ENCODE data around the gene GOLGA6L7.
"Not testable (repeated sequence)": the region's sequence is repeated elsewhere in the genome, so short reads cannot be mapped to it uniquely, and the experiment has no call there.

Gene GOLGA6L7, protein sequence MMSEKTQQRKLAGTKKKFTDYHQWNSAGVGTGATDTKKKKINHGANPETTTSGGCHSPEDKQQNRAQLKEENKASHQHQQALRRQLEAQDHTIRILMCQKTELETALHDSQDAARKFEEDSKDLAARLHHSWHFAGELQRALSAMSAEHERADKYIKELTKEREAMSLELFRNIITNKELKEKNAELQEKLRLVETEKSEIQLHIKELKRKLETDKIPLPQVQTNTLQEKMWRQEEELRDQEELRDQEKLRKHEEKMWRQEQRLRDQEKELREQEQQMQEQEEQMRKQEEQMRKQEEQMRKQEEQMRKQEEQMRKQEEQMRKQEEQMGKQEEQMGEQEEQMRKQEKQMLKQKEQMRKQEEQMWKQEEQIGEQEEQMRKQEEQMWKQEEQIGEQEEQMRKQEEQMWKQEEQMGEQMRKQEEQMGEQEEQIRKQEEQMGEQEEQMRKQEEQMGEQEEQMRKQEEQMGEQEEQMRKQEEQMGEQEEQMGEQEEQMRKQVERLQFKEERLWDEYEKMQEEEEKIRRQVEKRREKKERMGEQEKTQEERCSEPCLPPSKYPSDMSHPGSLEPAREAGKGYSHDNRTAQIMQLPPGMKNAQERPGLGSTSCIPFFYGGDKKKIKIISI

DNA sequence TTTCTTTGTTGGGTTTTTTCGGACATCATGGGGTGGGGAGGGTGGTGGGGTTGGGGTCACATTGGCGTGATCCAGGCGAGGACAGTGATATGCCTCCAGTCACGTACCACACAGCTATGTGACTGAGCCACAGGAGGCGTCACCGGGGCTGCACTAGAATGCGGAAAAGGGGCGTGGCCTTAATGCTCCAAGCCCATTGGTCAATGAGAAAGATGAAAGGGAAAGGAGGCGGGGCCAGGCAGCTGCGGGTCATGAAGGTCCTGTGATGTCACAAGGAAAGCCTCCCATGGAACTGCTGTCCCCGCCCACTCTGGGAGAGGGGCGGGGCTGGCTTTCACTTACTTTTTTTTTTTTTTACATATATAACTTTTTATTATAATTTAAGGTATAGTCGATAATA is at the start of gene GOLGA6L7:
TSS of gene GOLGA6L7 (minus strand) at position 124 of the 400 bp plus-strand sequence. CDS start at position 29, 95 bp downstream.
- not testable (repeated sequence) for TF ChIP-seq GATA2, GATA3 (IDR thresholded peaks at IDR 0.05; ENCODE audit: low read depth, low read length)

DNA sequence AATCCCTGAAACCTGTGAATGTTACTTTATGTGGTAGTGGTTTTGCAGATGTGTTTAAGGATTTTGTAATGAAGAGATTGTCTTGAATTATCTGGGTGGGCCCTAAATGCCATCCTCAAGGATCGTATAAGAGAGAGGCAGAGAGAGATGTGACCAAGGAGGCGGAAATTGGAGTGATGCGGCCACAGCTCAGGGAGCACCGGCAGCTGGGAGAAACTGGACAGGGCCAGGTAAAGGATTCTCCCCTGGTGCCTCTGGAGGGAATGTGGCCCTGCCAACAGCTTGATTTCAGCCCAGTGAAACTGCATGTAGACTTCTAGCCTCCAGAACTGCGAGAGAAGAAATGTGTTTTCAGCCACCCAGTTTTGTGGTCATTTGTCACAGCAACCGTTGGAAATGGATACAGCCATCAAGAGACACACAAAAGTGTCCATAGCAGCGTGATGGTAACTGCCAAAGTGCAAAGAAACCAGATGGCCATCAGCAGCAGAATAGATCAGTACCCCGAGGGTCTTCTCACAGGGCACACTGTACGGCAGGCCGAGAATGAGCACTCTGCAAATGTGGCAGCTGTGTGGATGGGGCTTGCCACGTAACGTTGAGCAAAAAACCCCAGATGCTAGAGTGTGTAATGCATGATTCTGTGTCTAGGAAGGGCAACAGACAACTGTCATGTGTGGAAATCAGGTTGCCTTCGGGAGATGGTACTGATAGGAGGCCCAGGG is 49.6 kb upstream of the GOLGA6L7 start:
- TF ChIP-seq GATA3 (IDR thresholded peaks at IDR 0.05; ENCODE audit: low read depth, low read length) (no peak), GATA2 (IDR thresholded peaks at IDR 0.05; ENCODE audit: low read depth, low read length) (peak; percentile 73; the same call in 1 of the 2 replicates)

DNA sequence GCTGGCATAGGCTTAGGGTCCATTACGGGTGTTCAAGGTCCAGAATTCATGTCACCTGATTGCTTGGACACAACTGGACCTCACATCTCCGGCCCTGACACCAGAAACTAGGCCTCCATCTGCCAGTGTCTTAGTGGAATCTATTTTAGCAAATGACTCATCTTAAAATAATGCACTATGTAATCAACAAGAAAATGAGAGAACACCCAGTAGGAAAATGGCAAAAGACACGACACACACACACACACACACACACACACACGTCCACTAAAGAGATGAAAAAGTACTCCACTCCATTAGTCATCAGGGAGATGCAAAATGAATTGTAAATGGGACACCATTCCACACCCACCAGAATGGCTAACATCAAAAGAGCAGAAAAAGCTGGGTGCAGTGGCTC is 48.5 kb upstream of the GOLGA6L7 start:
- no peak for TF ChIP-seq GATA2 (IDR thresholded peaks at IDR 0.05; ENCODE audit: low read depth, low read length)
- no peak for TF ChIP-seq GATA3 (IDR thresholded peaks at IDR 0.05; ENCODE audit: low read depth, low read length)

DNA sequence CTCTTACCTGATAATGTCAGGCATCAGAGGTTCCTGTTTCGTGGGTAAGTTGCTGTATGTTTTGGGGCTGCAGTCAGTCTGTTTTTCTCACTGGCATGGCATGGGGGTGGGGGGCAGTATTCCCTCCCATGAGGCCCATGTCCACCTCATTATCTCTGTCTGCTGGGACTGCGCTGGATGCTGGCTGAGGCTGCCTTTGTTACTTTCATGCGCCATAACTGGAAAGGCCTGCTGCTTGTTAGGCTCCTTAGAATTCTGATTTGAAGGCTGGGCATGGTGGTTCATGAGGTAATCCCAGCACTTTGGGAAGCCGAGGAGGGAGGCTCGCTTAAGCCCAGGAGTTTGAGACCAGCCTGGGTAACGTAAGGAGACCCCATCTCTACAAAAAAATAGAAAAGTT is 47.1 kb upstream of the GOLGA6L7 start:
- TF ChIP-seq GATA2 (IDR thresholded peaks at IDR 0.05; ENCODE audit: low read depth, low read length): no peak
- no peak for TF ChIP-seq GATA3 (IDR thresholded peaks at IDR 0.05; ENCODE audit: low read depth, low read length)

GRCh38 chr15:28895146-28895545 is 46.7 kb upstream of the GOLGA6L7 start:
- TF ChIP-seq GATA2 (IDR thresholded peaks at IDR 0.05; ENCODE audit: low read depth, low read length) (no peak), GATA3 (IDR thresholded peaks at IDR 0.05; ENCODE audit: low read depth, low read length) (no peak)

GRCh38 chr15:28894631-28895030 is 46.2 kb upstream of the GOLGA6L7 start:
- no peak for TF ChIP-seq GATA3 (IDR thresholded peaks at IDR 0.05; ENCODE audit: low read depth, low read length)
- TF ChIP-seq GATA2 (IDR thresholded peaks at IDR 0.05; ENCODE audit: low read depth, low read length): no peak

DNA sequence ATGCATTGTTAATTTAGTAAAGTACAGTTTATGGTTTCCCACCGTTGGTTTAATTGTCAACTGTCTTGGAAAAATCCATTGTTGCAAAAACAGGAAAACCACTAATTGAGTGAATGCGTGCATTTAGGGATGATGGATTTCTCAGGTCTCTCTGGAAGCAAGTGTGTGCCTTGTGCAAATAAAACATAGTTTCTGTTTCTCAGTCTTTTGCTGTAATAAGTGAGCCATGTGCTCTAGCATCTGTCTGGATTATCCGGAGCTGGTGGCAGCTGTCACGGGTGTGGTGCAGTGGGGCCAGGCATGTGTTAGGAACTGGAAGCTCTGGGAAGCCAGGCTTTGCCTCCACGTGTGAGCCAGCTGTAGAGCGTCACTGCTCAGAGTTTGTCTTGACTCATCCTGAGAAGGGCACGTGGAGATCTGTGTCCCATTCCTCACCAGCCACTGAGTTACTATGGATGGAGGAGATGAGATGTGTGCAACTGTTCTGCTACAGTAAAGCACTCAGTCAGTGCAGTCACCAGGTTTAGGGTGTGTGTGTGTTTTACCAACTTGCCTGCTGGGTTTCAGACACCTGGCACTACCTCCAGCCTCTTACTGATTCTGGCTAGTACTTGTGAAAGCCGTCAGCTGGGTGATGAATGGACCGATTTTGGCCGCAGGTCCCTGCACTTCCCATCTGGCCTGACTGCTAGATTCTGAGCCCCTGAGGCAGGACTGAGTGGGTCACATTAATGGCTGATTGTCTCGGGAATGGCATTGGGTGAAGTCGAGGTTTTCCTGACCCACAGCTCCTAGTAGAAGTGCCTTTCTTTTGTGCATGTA is 44.6 kb upstream of the GOLGA6L7 start:
- TF ChIP-seq GATA2 (IDR thresholded peaks at IDR 0.05; ENCODE audit: low read depth, low read length): no peak
- no peak for TF ChIP-seq GATA3 (IDR thresholded peaks at IDR 0.05; ENCODE audit: low read depth, low read length)

- TF ChIP-seq GATA2 (IDR thresholded peaks at IDR 0.05; ENCODE audit: low read depth, low read length) (no peak), GATA3 (IDR thresholded peaks at IDR 0.05; ENCODE audit: low read depth, low read length) (no peak)
Observed at GRCh38 chr15:28891588-28891987, 43.1 kb upstream of the GOLGA6L7 start.

DNA sequence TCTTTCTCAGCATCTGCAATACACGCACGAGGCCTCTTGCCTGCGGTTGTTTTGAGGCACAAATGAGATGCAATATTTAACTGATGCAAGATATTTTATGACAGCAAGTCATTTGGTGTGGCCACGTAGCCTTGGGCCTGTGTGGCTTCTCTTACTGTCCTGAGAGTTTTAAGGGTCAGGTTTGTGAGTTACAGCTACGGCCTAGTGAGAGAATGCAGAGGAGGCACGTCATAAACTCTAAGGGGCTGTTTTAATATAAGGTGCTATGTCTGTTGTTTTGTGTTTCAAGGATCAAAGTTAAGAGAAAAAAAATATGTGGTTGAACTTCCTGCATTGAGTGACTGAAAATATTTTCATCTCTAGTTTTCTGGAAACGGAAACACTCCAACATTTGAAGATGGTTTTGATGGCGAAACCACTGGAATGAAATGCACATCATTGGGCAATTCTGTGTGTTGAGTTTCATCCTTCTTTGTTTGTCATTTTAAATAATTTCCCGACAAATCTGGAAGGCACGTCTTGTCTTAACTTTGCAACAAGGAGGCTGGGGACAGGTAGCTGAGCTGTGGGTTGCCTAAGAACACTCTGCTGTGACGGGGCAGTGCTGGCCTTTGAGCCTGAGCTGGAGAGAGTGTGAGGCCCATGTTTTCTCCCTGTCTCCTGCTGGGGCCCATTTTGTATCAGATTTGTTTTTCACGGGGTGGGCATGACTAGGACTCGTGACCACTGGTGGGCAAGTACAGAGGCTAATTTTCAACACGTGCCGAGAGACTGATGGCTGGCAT is 42.5 kb upstream of the GOLGA6L7 start:
- TF ChIP-seq GATA3 (IDR thresholded peaks at IDR 0.05; ENCODE audit: low read depth, low read length): no peak
- no peak for TF ChIP-seq GATA2 (IDR thresholded peaks at IDR 0.05; ENCODE audit: low read depth, low read length)

- TF ChIP-seq GATA2 (IDR thresholded peaks at IDR 0.05; ENCODE audit: low read depth, low read length): no peak
- TF ChIP-seq GATA3 (IDR thresholded peaks at IDR 0.05; ENCODE audit: low read depth, low read length): no peak
Observed at GRCh38 chr15:28889346-28889745, 40.9 kb upstream of the GOLGA6L7 start.

DNA sequence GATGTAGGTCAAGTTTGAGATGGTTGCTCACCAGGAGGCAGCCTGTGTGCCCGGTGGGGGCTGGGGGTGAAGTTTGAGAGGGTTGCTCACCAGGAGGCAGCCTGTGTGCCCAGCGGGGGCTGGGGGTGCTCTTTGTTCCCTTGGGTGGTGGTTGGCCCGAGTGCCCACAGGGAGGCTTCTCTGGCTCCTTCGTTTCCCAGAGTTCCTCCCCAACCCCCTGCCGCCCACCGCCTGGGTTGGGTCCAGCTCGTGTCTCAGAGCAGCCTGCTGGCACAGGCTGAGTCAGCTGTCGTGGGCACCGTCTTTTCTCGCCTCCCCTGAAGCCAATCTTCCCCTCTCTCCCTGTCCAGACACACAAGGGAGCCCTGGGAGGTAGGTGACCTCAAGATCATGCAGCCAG is 40.5 kb upstream of the GOLGA6L7 start:
- no peak for TF ChIP-seq GATA3 (IDR thresholded peaks at IDR 0.05; ENCODE audit: low read depth, low read length)
- TF ChIP-seq GATA2 (IDR thresholded peaks at IDR 0.05; ENCODE audit: low read depth, low read length): no peak

DNA sequence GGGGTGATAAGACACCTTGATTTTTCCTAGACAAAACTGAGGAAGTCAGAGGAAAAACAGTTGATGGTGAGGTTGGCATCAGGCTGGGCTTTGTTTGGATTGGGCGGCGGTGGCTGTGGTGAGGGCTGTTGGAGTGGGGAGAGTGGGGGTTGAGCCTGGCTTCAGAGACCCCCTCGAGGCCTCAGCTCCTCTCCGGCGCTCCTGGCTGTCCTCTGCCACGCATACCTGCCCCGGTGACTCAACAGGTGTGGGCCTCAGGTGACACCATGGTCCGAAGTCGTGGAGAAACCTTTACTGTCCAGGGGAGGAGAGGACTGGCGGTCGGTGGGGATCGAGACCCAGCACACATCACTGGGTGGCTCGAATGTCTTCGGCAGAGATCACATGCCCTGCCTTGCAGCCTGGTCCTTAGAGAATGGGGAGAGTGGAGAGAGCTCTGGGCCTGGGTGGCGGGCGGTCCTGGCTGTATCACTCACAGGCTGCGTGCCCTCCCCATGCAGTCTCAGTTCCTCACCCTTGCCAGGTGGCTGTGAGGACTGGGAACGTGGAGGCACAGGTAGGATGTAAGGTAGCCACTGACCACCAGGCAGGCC is 40.0 kb upstream of the GOLGA6L7 start:
- TF ChIP-seq GATA3 (IDR thresholded peaks at IDR 0.05; ENCODE audit: low read depth, low read length) (no peak), GATA2 (IDR thresholded peaks at IDR 0.05; ENCODE audit: low read depth, low read length) (no peak)
